Suprapubic skin (tissue), 4 donors: ENCODE results near the gene SORCS2. TPM values are rescaled to one million over a fixed set of nuclear protein-coding genes. Genes with fewer than 3 reads are reported as not detected.
A peak's percentile ranks its signal among the peaks of the same experiment; 100 is the strongest.

Source experiments
- DNase-seq, 2 donors: peaks; one replicate each; pipeline ENCODE4 v3.0.0-alpha.2; 2019; ENCODE audit warnings: low spot score in 2 of 2
- H3K27ac ChIP-seq: fragments of 200-600 bp; sonication (generic); one replicate; pipeline ENCODE4 v1.5.1; 2019
- H3K27me3 ChIP-seq: fragments of 200-600 bp; sonication (generic); one replicate; pipeline ENCODE4 v1.5.1; 2019
- H3K36me3 ChIP-seq: fragments of 200-600 bp; sonication (generic); one replicate; pipeline ENCODE4 v1.5.1; 2019
- H3K4me1 ChIP-seq: fragments of 200-600 bp; sonication (generic); one replicate; pipeline ENCODE4 v1.5.1; 2019
- H3K4me3 ChIP-seq: fragments of 200-600 bp; sonication (generic); one replicate; pipeline ENCODE4 v1.5.1; 2019; ENCODE audit warnings: mild to moderate bottlenecking
- H3K9me3 ChIP-seq: fragments of 200-600 bp; sonication (generic); one replicate; pipeline ENCODE4 v1.5.1; 2019
- EP300 ChIP-seq: sonication (generic); formaldehyde crosslinking; IDR thresholded peaks from one replicate; pipeline ENCODE4 v1.6.1; 2017; ENCODE audit warnings: antibody characterized with exemption
- POLR2A ChIP-seq, 2 donors: fragments of 450-650 bp; IDR thresholded peaks; one replicate each; pipeline ENCODE4 v1.6.1; 2017; ENCODE audit warnings: antibody characterized with exemption in 2 of 2, mild to moderate bottlenecking in 2 of 2, moderate library complexity in 2 of 2
- POLR2AphosphoS5 ChIP-seq, 3 donors: sonication (generic); formaldehyde crosslinking; IDR thresholded peaks; one replicate each; pipeline ENCODE4 v1.6.1; 2017; ENCODE audit warnings: antibody characterized with exemption in 3 of 3
- WGBS: methylation state at CpG from one replicate; pipeline ENCODE4 v1.1.5; 2018; 5-methylcytosine and 5-hydroxymethylcytosine counted together
- total RNA-seq, 4 donors: library from RNA; depleted of rRNA; stranded (reverse); fragments of >200 nt; gene quantifications; one replicate each; pipeline ENCODE4 v1.1.0, GENCODE V29; 2016
- TF ChIP-seq, protein P1 (sequence below), 2 donors: fragments of 200-600 bp in 1 of 2; fragments of 450-650 bp in 1 of 2; sonication (generic) in 1 of 2; IDR thresholded peaks; one replicate each; pipeline ENCODE4 v1.5.1; 2016 to 2019; ENCODE audit warnings: antibody characterized with exemption in 2 of 2, mild to moderate bottlenecking in 1 of 2, moderate library complexity in 1 of 2

Gene SORCS2
- total RNA-seq, 4 donors from 2014 or later: 0.94 to 4.6 (median 1.3) TPM

GRCh38 chr4:7171191-7171900, 21.0 kb upstream of the SORCS2 start:
- DNase-seq: peak in 1 of 2 donors; percentile 13
- H3K4me3 ChIP-seq: no peak overlapping the region
- no peaks in the 10 kb centered on the region for H3K36me3 ChIP-seq
- no peaks in the 10 kb centered on the region for H3K4me1 ChIP-seq
- no peaks in the 10 kb centered on the region for H3K9me3 ChIP-seq
- H3K27ac ChIP-seq: no peak overlapping the region
- WGBS: 76% methylated on average over 4 of the region's 4 CpGs
- TF ChIP-seq POLR2AphosphoS5 (IDR thresholded peaks at IDR 0.05): no peak
- H3K27me3 ChIP-seq: no peaks in the 10 kb centered on the region

- TF ChIP-seq, protein P1, sequence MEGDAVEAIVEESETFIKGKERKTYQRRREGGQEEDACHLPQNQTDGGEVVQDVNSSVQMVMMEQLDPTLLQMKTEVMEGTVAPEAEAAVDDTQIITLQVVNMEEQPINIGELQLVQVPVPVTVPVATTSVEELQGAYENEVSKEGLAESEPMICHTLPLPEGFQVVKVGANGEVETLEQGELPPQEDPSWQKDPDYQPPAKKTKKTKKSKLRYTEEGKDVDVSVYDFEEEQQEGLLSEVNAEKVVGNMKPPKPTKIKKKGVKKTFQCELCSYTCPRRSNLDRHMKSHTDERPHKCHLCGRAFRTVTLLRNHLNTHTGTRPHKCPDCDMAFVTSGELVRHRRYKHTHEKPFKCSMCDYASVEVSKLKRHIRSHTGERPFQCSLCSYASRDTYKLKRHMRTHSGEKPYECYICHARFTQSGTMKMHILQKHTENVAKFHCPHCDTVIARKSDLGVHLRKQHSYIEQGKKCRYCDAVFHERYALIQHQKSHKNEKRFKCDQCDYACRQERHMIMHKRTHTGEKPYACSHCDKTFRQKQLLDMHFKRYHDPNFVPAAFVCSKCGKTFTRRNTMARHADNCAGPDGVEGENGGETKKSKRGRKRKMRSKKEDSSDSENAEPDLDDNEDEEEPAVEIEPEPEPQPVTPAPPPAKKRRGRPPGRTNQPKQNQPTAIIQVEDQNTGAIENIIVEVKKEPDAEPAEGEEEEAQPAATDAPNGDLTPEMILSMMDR (IDR thresholded peaks at IDR 0.05): no peak
- no peak for TF ChIP-seq EP300
- DNase-seq: peak in 1 of 2 donors; percentile 10
- Histone ChIP-seq H3K4me1 (no peaks in the 10 kb centered on the region), H3K9me3 (no peaks in the 10 kb centered on the region), H3K4me3 (no peak overlapping the region), H3K27ac (no peak overlapping the region), H3K27me3 (no peaks in the 10 kb centered on the region), H3K36me3 (no peaks in the 10 kb centered on the region)
- WGBS: 82% methylated on average over 6 of the region's 6 CpGs
Observed at GRCh38 chr4:7172508-7172907, 19.8 kb upstream of the SORCS2 start.

GRCh38 chr4:7172946-7173345, 19.4 kb upstream of the SORCS2 start:
- no peaks in the 10 kb centered on the region for H3K36me3 ChIP-seq
- no peak overlapping the region for H3K27ac ChIP-seq
- H3K4me1 ChIP-seq: no peaks in the 10 kb centered on the region
- H3K4me3 ChIP-seq: no peak overlapping the region
- peak; percentile 49 to 65 for DNase-seq
- H3K9me3 ChIP-seq: no peaks in the 10 kb centered on the region
- WGBS: 90% methylated on average over 13 of the region's 13 CpGs
- no peak for TF ChIP-seq POLR2AphosphoS5 (IDR thresholded peaks at IDR 0.05)
- H3K27me3 ChIP-seq: no peaks in the 10 kb centered on the region

DNA sequence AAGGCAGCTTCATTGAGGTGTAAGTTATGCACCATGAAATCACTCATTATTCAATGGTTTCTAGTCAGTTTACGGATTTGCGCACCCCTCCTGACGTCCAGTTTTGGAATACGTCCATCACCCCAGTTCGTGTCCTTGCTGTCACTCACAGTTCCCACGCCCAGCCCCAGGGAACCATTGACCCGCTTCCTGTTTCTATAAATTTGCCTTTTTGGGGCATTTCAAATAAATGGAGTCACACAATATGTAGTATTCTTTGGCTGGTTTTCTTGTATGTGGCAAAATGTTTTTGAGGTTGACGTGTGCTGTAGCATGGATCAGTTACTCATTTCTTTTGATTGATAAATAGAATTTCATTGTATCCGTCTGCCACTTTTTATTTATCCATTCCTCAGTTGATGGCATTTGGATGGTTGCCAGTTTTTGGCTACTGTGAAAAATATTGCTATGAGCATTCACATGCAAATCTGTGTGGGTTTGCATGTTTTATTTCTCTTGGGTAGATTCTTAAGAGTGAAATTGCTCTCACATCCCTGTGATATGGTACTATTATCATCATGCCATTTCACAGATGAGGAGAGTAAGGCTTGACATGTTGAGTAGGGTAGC, 18.4 kb upstream of the SORCS2 start:
- TF ChIP-seq POLR2AphosphoS5 (IDR thresholded peaks at IDR 0.05): no peak
- no peak for TF ChIP-seq EP300
- TF ChIP-seq, protein P1 (IDR thresholded peaks at IDR 0.05): no peak
- Histone ChIP-seq H3K27me3 (no peaks in the 10 kb centered on the region), H3K9me3 (no peaks in the 10 kb centered on the region), H3K27ac (no peak overlapping the region), H3K36me3 (no peaks in the 10 kb centered on the region), H3K4me1 (no peaks in the 10 kb centered on the region), H3K4me3 (no peak overlapping the region)
- WGBS: 58% methylated on average over 9 of the region's 9 CpGs
- peak; percentile 25 to 29 for DNase-seq

- Histone ChIP-seq H3K36me3 (no peaks in the 10 kb centered on the region), H3K9me3 (peaks cover 5% of the 10 kb centered on the region), H3K27ac (no peak overlapping the region), H3K4me1 (no peaks in the 10 kb centered on the region), H3K27me3 (no peaks in the 10 kb centered on the region), H3K4me3 (no peak overlapping the region)
- no peak for TF ChIP-seq POLR2A (IDR thresholded peaks at IDR 0.05)
- TF ChIP-seq POLR2AphosphoS5 (IDR thresholded peaks at IDR 0.05): no peak
- TF ChIP-seq EP300: no peak
- TF ChIP-seq, protein P1 (IDR thresholded peaks at IDR 0.05): no peak
- no peak for DNase-seq
- 91% methylated on average over 1 of the region's 1 CpG for WGBS
Observed at GRCh38 chr4:7179158-7179557, 13.2 kb upstream of the SORCS2 start.

GRCh38 chr4:7180938-7181337, 11.4 kb upstream of the SORCS2 start:
- H3K27ac ChIP-seq: no peak overlapping the region
- no peaks in the 10 kb centered on the region for H3K36me3 ChIP-seq
- H3K27me3 ChIP-seq: no peaks in the 10 kb centered on the region
- DNase-seq: peak; percentile 5 to 11
- H3K9me3 ChIP-seq: peaks cover 5% of the 10 kb centered on the region
- no peak for TF ChIP-seq POLR2AphosphoS5 (IDR thresholded peaks at IDR 0.05)
- TF ChIP-seq, protein P1 (IDR thresholded peaks at IDR 0.05): no peak
- no peak for TF ChIP-seq POLR2A (IDR thresholded peaks at IDR 0.05)
- no peak for TF ChIP-seq EP300
- H3K4me1 ChIP-seq: no peaks in the 10 kb centered on the region
- WGBS: 57% methylated on average over 4 of the region's 4 CpGs
- H3K4me3 ChIP-seq: no peak overlapping the region
